Measurements from ENCODE around the gene KLHL4. TPM values are rescaled to one million over a fixed set of nuclear protein-coding genes. Genes with fewer than 3 reads are reported as not detected.
A peak's percentile ranks its signal among the peaks of the same experiment; 100 is the strongest.
"Not testable (repeated sequence)": the region's sequence is repeated elsewhere in the genome, so short reads cannot be mapped to it uniquely, and the experiment has no call there.

KLHL4 gene
- not detected for total RNA-seq

GRCh38 chrX:87517571-87518141 is at the start of gene KLHL4:
KLHL4 (plus strand) TSS chrX:87517802; CDS start chrX:87517894, 92 bp downstream.
- POLR2A ChIA-PET: no interaction called here
- Mint-ChIP-seq H3K36me3 (ENCODE audit: low read depth) (no peaks in the 10 kb centered on the region), H3K9me3 (ENCODE audit: low read depth) (no peaks in the 10 kb centered on the region)

GRCh38 chrX:87468941-87469340 is 48.7 kb upstream of the KLHL4 start:
- CTCF ChIA-PET: no interaction called here
- DNase-seq (no peak), ATAC-seq (no peak)
- Mint-ChIP-seq H3K27me3 (no peaks in the 10 kb centered on the region), H3K27ac (no peak overlapping the region), H3K4me3 (no peak overlapping the region), H3K36me3 (ENCODE audit: low read depth) (no peaks in the 10 kb centered on the region), H3K9me3 (ENCODE audit: low read depth) (no peaks in the 10 kb centered on the region), H3K4me1 (no peaks in the 10 kb centered on the region)
- POLR2A ChIA-PET: no interaction called here
- intact Hi-C loops (cut with DNase I, micrococcal nuclease): no loop called here

More at GRCh38 chrX:87517571-87518141, at the start of gene KLHL4:
- Mint-ChIP-seq H3K4me3 (no peak within 1 kb of the TSS), H3K27me3 (no peaks in the 10 kb centered on the region), H3K27ac (no peak within 1 kb of the TSS), H3K4me1 (no peaks in the 10 kb centered on the region)
- ATAC-seq: no peak
- intact Hi-C loops (cut with DNase I, micrococcal nuclease): no loop called here
- DNase-seq: peak; percentile 2
- CTCF ChIA-PET: no interaction called here

- no peaks in the 10 kb centered on the region for H3K27me3 Mint-ChIP-seq
- no peaks in the 10 kb centered on the region for H3K9me3 Mint-ChIP-seq (ENCODE audit: low read depth)
- ATAC-seq (no peak), DNase-seq (no peak)
- no peak overlapping the region for H3K27ac Mint-ChIP-seq
- no peaks in the 10 kb centered on the region for H3K36me3 Mint-ChIP-seq (ENCODE audit: low read depth)
- ChIA-PET CTCF (no interaction called here), POLR2A (no interaction called here)
- no peak overlapping the region for H3K4me3 Mint-ChIP-seq
- intact Hi-C loops (cut with DNase I, micrococcal nuclease): no loop called here
- H3K4me1 Mint-ChIP-seq: no peaks in the 10 kb centered on the region
These were observed 41.8 kb upstream of the KLHL4 start for GRCh38 chrX:87475793-87476192.

GRCh38 chrX:87478703-87479102 is 38.9 kb upstream of the KLHL4 start:
- POLR2A ChIA-PET; H3K27ac Mint-ChIP-seq; H3K9me3 Mint-ChIP-seq (ENCODE audit: low read depth); H3K27me3 Mint-ChIP-seq; ATAC-seq; CTCF ChIA-PET; intact Hi-C loops (cut with DNase I, micrococcal nuclease); H3K4me3 Mint-ChIP-seq; H3K4me1 Mint-ChIP-seq; H3K36me3 Mint-ChIP-seq (ENCODE audit: low read depth); DNase-seq: not testable (repeated sequence)

GRCh38 chrX:87489071-87489470 is 28.5 kb upstream of the KLHL4 start:
- Mint-ChIP-seq H3K36me3 (ENCODE audit: low read depth) (no peaks in the 10 kb centered on the region), H3K27ac (no peak overlapping the region), H3K27me3 (no peaks in the 10 kb centered on the region), H3K4me1 (no peaks in the 10 kb centered on the region), H3K4me3 (no peak overlapping the region), H3K9me3 (ENCODE audit: low read depth) (no peaks in the 10 kb centered on the region)
- intact Hi-C loops (cut with DNase I, micrococcal nuclease): no loop called here
- ChIA-PET POLR2A (no interaction called here), CTCF (no interaction called here)
- DNase-seq (no peak), ATAC-seq (no peak)

- no peak overlapping the region for H3K4me3 Mint-ChIP-seq
- H3K27ac Mint-ChIP-seq: no peak overlapping the region
- H3K27me3 Mint-ChIP-seq: no peaks in the 10 kb centered on the region
- H3K4me1 Mint-ChIP-seq: no peaks in the 10 kb centered on the region
- DNase-seq: no peak
- H3K36me3 Mint-ChIP-seq (ENCODE audit: low read depth): no peaks in the 10 kb centered on the region
- CTCF ChIA-PET: no interaction called here
- intact Hi-C loops (cut with DNase I, micrococcal nuclease): no loop called here
- ATAC-seq: no peak
- no peaks in the 10 kb centered on the region for H3K9me3 Mint-ChIP-seq (ENCODE audit: low read depth)
- POLR2A ChIA-PET: no interaction called here
These were observed 1.8 kb upstream of the KLHL4 start for GRCh38 chrX:87515836-87516235.

GRCh38 chrX:87516717-87517121 is 883 bp upstream of the KLHL4 start:
- Mint-ChIP-seq H3K4me1 (no peaks in the 10 kb centered on the region), H3K36me3 (ENCODE audit: low read depth) (no peaks in the 10 kb centered on the region), H3K27ac (no peak overlapping the region), H3K9me3 (ENCODE audit: low read depth) (no peaks in the 10 kb centered on the region), H3K27me3 (no peaks in the 10 kb centered on the region), H3K4me3 (no peak overlapping the region)
- CTCF ChIA-PET: no interaction called here
- ATAC-seq: no peak
- POLR2A ChIA-PET: no interaction called here
- intact Hi-C loops (cut with DNase I, micrococcal nuclease): no loop called here
- no peak for DNase-seq

GRCh38 chrX:87518504-87518903 is 902 bp downstream of the KLHL4 start:
- H3K9me3 Mint-ChIP-seq (ENCODE audit: low read depth): no peaks in the 10 kb centered on the region
- no peaks in the 10 kb centered on the region for H3K4me1 Mint-ChIP-seq
- no peak overlapping the region for H3K27ac Mint-ChIP-seq
- H3K4me3 Mint-ChIP-seq: no peak overlapping the region
- H3K27me3 Mint-ChIP-seq: no peaks in the 10 kb centered on the region
- POLR2A ChIA-PET: no interaction called here
- ATAC-seq (no peak), DNase-seq (no peak)
- H3K36me3 Mint-ChIP-seq (ENCODE audit: low read depth): no peaks in the 10 kb centered on the region
- CTCF ChIA-PET: no interaction called here
- intact Hi-C loops (cut with DNase I, micrococcal nuclease): no loop called here

- no peaks in the 10 kb centered on the region for H3K9me3 Mint-ChIP-seq (ENCODE audit: low read depth)
- intact Hi-C loops (cut with DNase I, micrococcal nuclease): no loop called here
- H3K4me1 Mint-ChIP-seq: no peaks in the 10 kb centered on the region
- H3K36me3 Mint-ChIP-seq (ENCODE audit: low read depth): no peaks in the 10 kb centered on the region
- ChIA-PET CTCF (no interaction called here), POLR2A (no interaction called here)
- no peak overlapping the region for H3K4me3 Mint-ChIP-seq
- H3K27me3 Mint-ChIP-seq: no peaks in the 10 kb centered on the region
- DNase-seq (no peak), ATAC-seq (no peak)
- no peak overlapping the region for H3K27ac Mint-ChIP-seq
These were observed 8.2 kb downstream of the KLHL4 start for GRCh38 chrX:87525771-87526229.

GRCh38 chrX:87526281-87526680 is 8.7 kb downstream of the KLHL4 start:
- H3K36me3 Mint-ChIP-seq (ENCODE audit: low read depth): no peaks in the 10 kb centered on the region
- intact Hi-C loops (cut with DNase I, micrococcal nuclease): no loop called here
- ATAC-seq (no peak), DNase-seq (no peak)
- ChIA-PET POLR2A (no interaction called here), CTCF (no interaction called here)
- no peaks in the 10 kb centered on the region for H3K9me3 Mint-ChIP-seq (ENCODE audit: low read depth)
- no peaks in the 10 kb centered on the region for H3K27me3 Mint-ChIP-seq
- H3K4me3 Mint-ChIP-seq: no peak overlapping the region
- no peaks in the 10 kb centered on the region for H3K4me1 Mint-ChIP-seq
- H3K27ac Mint-ChIP-seq: no peak overlapping the region

GRCh38 chrX:87528487-87528886 is 10.9 kb downstream of the KLHL4 start:
- intact Hi-C loops (cut with DNase I, micrococcal nuclease): no loop called here
- ChIA-PET CTCF (no interaction called here), POLR2A (no interaction called here)
- H3K4me3 Mint-ChIP-seq: no peak overlapping the region
- H3K27me3 Mint-ChIP-seq: no peaks in the 10 kb centered on the region
- no peaks in the 10 kb centered on the region for H3K9me3 Mint-ChIP-seq (ENCODE audit: low read depth)
- H3K36me3 Mint-ChIP-seq (ENCODE audit: low read depth): no peaks in the 10 kb centered on the region
- H3K4me1 Mint-ChIP-seq: no peaks in the 10 kb centered on the region
- ATAC-seq (no peak), DNase-seq (no peak)
- no peak overlapping the region for H3K27ac Mint-ChIP-seq

- H3K4me1 Mint-ChIP-seq: no peaks in the 10 kb centered on the region
- DNase-seq (no peak), ATAC-seq (no peak)
- CTCF ChIA-PET: no interaction called here
- H3K4me3 Mint-ChIP-seq: no peak overlapping the region
- POLR2A ChIA-PET: no interaction called here
- no peaks in the 10 kb centered on the region for H3K36me3 Mint-ChIP-seq (ENCODE audit: low read depth)
- intact Hi-C loops (cut with DNase I, micrococcal nuclease): no loop called here
- no peaks in the 10 kb centered on the region for H3K9me3 Mint-ChIP-seq (ENCODE audit: low read depth)
- no peak overlapping the region for H3K27ac Mint-ChIP-seq
- no peaks in the 10 kb centered on the region for H3K27me3 Mint-ChIP-seq
These were observed 54.4 kb downstream of the KLHL4 start for GRCh38 chrX:87571964-87572363.

- Mint-ChIP-seq H3K36me3 (ENCODE audit: low read depth) (no peaks in the 10 kb centered on the region), H3K27me3 (no peaks in the 10 kb centered on the region), H3K4me1 (no peaks in the 10 kb centered on the region), H3K9me3 (ENCODE audit: low read depth) (no peaks in the 10 kb centered on the region), H3K27ac (no peak overlapping the region), H3K4me3 (no peak overlapping the region)
- ChIA-PET CTCF (no interaction called here), POLR2A (no interaction called here)
- ATAC-seq (no peak), DNase-seq (no peak)
- intact Hi-C loops (cut with DNase I, micrococcal nuclease): no loop called here
These were observed 55.3 kb downstream of the KLHL4 start for GRCh38 chrX:87572901-87573300.
